Fibroblast of gingiva (primary cell): ENCODE data around the gene FBXO11.
"Not testable (repeated sequence)": the region's sequence is repeated elsewhere in the genome, so short reads cannot be mapped to it uniquely, and the experiment has no call there.

Source experiments
- DNase-seq: peaks from one replicate; pipeline ENCODE4 v3.0.0-alpha.2; 2011; ENCODE audit warnings: low read depth

The FBXO11 gene

DNA sequence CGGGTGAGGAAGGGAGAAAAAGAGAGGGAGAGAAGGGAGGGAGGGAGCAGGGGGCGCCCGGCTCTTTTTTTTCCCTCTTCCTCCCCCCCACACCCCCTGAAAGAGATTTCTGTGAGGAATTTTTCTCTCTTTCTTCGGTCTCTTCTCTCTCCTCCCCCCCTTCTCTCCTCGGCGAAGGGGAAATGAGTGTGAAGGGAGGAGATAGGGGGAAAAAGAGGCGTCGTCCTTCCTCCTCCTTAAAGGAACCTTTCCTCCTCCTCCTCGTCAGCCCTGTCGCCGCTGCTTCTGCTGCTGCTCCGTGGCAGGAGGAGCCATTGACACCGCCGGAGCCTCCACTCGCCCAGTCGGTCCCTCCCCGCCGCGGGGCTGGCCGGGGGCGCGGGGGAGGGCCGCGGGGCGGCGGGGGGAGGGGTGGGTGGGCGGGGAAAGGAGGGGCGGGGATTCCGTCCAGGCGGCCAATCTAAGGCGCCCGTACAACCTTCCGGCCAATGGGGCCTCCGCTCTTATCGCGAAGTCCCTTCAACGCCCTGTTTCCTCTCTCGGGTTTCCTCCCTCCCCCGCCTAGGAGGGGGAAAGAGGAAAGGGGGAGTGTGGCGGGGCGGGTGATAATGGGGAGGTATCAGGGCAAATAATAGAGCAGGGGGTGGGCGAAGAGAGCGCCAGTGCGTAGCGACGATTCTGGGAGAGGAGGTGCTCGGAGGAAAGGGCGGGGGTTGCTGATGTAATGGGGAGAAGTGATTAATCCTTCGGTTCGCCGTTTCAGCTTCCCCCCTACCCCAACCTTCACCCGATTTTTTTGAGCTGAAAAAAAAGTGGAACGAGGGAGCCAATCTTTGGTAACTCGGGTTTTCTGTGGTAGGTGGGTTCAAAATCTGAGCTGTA lies at the start of gene FBXO11:
Gene FBXO11, minus strand, starts transcription at position 342 of the 882 bp plus-strand sequence. CDS start 778 bp downstream, outside the sequence.
- DNase-seq = peak; percentile 99

DNA sequence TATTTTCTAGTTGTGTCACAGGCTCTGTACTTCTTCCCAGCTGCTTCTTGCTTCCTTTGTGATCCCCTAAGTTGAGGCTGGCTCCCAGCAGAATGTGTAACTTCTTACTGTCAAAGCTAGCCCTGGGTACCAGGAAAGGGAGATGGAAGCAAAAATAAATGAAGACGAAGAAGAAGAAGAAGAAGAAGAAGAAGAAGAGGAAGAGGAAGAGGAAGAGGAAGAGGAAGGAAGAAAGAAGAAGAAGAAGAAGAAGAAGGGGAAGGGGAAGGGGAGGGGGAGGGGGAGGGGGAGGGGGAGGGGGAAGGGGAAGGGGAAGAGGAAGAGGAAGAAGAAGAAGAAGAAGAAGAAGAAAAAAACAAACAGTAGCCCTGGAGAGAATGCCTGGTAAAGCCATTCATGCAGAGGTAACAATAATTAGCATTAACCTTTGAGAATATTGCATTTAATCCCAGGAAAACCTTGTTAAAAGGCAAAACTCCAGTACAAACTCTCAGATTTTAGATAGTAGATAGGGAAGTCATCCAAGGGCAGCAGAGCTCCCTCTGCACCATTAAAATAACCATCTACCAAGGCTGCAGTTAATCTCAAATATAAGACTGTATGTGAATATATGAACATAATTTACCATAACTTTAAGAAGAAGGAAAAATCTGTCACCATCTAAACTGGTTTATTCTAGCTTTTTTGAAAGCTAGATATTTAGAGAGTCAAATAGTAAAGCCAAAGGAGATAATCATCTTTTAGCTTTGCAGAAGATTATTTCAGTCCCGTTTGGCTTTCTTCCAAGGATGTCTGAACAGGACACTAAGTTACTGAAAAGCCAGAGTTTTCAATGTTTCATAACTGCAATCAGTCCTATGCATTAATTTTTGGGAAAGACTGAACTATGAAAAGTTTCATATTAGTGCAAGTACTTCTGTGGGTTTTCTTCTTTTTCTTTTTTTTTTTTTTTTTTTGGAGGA lies 44.3 kb upstream of the FBXO11 start:
- DNase-seq = no peak

- DNase-seq = no peak
Observed at GRCh38 chr2:47946593-47946992, 40.3 kb upstream of the FBXO11 start.

DNA sequence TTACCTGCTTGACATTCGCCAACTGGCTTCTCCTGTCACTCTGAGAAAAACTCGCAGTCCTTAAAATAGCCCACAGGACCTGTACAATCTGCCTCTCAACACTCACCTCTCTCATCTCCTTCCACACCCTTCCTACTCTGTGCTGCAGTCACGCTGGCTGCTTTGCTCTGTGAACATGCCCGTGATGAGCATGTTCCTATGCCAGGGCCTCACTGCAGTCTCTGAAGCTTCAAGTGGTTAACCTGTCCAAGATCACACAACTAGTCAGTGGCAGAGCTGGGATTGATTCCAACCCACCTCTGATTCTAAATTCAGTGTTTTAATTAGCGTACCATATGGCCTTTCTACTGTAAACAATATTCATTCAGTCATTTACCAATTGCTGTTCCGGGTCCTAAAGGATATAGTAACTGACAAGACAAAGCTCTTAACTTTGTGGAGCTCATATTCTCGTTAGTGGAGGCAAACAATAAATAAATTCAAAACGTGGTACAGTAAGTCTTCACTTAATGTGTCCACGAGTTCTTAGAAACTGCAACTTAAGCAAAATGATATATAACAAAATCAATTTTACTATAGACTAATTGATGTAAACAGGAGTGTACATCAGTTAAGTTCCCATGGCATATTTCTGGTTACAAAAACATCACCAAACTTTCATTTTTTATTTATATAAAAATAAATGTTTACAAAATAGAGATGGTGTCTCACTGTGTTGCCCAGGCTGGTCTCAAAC lies 38.9 kb upstream of the FBXO11 start:
- no peak for DNase-seq

DNA sequence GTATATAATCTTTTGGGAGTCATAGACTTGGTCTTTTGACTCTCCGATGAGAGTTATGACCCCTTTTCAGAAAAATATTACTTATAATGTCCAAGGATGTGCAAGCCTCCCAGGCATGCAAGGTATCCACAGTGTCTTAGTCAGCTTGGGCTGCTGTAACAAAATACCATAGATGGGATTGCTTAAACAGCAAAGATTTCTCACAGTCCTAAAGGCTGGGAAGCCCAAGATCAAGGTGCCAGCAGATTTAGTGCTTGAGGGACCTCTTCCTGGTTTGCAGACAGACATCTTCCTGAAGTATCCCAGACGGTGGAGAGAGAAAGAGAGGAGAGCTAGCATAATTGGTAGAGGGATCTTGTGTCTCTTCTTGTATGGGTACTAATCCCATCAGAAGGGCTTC lies 35.6 kb upstream of the FBXO11 start:
- no peak for DNase-seq

GRCh38 chr2:47937677-47938076 lies 31.4 kb upstream of the FBXO11 start:
- DNase-seq = no peak

GRCh38 chr2:47935071-47935470 lies 28.8 kb upstream of the FBXO11 start:
- no peak for DNase-seq

DNA sequence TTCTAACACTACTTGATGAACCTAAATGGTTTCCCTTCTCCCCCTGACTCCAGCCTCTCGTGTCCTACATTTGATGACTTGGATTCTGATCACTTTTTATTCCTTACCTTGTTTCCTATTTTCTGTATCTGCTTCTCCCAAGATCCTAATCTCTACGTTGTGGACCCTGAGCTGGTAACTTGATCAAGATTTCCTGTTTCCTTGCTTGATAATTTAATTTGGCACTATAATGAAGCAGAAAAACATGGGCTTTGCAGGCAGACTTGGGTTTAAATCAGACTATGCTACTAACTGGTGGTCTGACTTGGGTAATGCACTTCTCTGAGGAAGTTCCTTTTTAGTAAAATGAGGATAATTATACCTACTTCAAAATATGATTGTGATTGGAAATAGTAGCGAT lies 11.7 kb upstream of the FBXO11 start:
- no peak for DNase-seq

- no peak for DNase-seq
Observed at GRCh38 chr2:47917276-47917961, 11.1 kb upstream of the FBXO11 start.

- no peak for DNase-seq
Observed at GRCh38 chr2:47916412-47916811, 10.1 kb upstream of the FBXO11 start.

DNA sequence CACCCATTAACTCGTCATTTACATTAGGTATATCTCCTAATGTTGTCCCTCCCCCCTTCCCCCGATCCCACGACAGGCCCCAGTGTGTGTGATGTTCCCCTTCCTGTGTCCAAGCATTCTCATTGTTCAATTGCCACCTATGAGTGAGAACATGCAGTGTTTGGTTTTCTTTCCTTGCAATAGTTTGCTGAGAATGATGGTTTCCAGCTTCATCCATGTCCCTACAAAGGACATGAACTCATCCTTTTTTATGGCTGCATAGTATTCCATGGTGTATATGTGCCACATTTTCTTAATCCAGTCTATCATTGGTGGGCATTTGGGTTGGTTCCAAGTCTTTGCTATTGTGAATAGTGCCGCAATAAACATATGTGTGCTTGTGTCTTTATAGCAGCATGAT lies 4.4 kb upstream of the FBXO11 start:
- DNase-seq = not testable (repeated sequence)

DNA sequence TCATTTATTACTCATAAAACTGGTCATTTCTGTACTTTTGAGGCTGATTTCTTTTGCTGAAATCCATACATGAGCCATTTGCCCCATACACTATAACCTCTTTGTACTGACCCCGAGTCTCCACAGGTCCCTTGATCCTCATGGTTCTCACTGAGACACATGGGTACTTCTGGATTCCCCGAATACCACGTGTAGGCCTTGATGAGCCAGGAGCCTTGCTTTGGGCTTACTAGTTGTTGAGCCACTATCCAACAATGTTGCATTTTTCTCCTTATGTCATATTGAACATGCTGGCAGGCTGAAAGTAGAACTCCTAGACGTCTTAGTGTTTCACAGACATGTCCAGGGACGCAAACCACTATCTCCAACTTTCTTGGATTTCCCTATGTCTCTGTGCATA lies 2.4 kb upstream of the FBXO11 start:
- DNase-seq = no peak

DNA sequence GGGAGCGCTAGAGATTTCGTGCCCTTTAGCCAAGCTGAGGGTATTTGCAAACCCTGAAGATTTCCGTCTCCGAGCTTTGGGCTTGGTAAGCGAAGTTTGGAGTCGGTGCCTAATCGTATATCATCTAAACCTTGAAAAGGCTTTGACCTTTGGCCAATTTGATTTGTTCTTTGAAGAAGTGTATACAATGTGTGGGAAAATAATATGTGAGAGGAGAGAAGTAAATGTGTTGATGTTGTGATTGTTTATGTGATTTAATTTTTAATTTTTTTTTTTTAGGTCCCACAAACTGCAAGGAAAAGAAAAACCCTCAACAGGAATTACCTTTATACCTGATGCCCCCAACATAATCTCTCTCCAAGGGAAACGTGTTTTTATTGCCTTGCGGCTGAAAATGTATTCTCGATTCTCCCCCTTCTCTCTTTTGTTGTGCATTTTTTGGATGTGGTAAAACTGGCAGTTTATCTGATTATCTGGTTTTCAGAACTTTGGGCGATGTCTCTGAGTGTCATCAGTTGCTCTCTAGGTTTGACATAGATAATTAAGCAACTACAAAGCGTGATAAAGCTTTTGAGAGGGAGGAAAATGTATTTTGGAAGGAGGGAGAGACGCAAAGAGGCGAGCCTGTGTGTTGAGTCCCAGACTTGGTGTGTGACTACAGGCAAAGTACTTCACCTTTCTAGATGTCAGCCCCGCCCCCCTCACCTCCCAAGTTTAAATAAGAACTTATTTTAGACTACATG lies 912 bp upstream of the FBXO11 start:
- DNase-seq = no peak

- DNase-seq = peak; percentile 67
Observed at GRCh38 chr2:47905386-47906156, 727 bp downstream of the FBXO11 start.

GRCh38 chr2:47903781-47904490 lies 2.4 kb downstream of the FBXO11 start:
- DNase-seq = no peak

GRCh38 chr2:47901892-47902291 lies 4.4 kb downstream of the FBXO11 start:
- not testable (repeated sequence) for DNase-seq

- no peak for DNase-seq
Observed at GRCh38 chr2:47900857-47901256, 5.4 kb downstream of the FBXO11 start.

- DNase-seq = no peak
Observed at GRCh38 chr2:47899915-47900816, 6.1 kb downstream of the FBXO11 start.
